Lower leg skin (tissue), 4 donors: ENCODE data around the gene COL6A2. TPM values are rescaled to one million over a fixed set of nuclear protein-coding genes. Genes with fewer than 3 reads are reported as not detected.
"Not testable (repeated sequence)": the region's sequence is repeated elsewhere in the genome, so short reads cannot be mapped to it uniquely, and the experiment has no call there.

Experiments
- DNase-seq, 2 donors: peaks; one replicate each; pipeline ENCODE4 v3.0.0-alpha.2; 2019; ENCODE audit warnings: low spot score in 2 of 2
- H3K4me3 ChIP-seq: fragments of 200-600 bp; sonication (generic); 2 replicates; pipeline ENCODE4 v1.5.1; 2017; ENCODE audit warnings: mild to moderate bottlenecking, low read depth; ENCODE audit not compliant: poor library complexity, severe bottlenecking
- POLR2A ChIP-seq, 2 donors: fragments of 450-650 bp; IDR thresholded peaks; one replicate each; pipeline ENCODE4 v1.6.1; 2016 to 2017; ENCODE audit warnings: antibody characterized with exemption in 2 of 2, mild to moderate bottlenecking in 1 of 2, moderate library complexity in 1 of 2
- WGBS, 2 donors: methylation state at CpG; one replicate each; pipeline ENCODE4 v1.1.5; 2018; 5-methylcytosine and 5-hydroxymethylcytosine counted together
- intact Hi-C: fragments of 100-400 bp; cut with DNase I; formaldehyde crosslinking; loops from one replicate; pipeline ENCODE4 v1.15.0; 2023; ENCODE audit warnings: low total_unique reads
- total RNA-seq, 4 donors: library from RNA; depleted of rRNA; stranded (reverse); fragments of >200 nt; gene quantifications; one replicate each; pipeline ENCODE4 v1.1.0, GENCODE V29; 2016
- TF ChIP-seq, protein P1 (sequence below), 3 donors: fragments of 450-650 bp; IDR thresholded peaks; one replicate each; pipeline ENCODE4 v1.5.1; 2016; ENCODE audit warnings: antibody characterized with exemption in 3 of 3, mild to moderate bottlenecking in 3 of 3, moderate library complexity in 2 of 3

COL6A2 gene
- total RNA-seq, 4 donors from 2014 or later, result 137 to 543 (median 164) TPM

DNA sequence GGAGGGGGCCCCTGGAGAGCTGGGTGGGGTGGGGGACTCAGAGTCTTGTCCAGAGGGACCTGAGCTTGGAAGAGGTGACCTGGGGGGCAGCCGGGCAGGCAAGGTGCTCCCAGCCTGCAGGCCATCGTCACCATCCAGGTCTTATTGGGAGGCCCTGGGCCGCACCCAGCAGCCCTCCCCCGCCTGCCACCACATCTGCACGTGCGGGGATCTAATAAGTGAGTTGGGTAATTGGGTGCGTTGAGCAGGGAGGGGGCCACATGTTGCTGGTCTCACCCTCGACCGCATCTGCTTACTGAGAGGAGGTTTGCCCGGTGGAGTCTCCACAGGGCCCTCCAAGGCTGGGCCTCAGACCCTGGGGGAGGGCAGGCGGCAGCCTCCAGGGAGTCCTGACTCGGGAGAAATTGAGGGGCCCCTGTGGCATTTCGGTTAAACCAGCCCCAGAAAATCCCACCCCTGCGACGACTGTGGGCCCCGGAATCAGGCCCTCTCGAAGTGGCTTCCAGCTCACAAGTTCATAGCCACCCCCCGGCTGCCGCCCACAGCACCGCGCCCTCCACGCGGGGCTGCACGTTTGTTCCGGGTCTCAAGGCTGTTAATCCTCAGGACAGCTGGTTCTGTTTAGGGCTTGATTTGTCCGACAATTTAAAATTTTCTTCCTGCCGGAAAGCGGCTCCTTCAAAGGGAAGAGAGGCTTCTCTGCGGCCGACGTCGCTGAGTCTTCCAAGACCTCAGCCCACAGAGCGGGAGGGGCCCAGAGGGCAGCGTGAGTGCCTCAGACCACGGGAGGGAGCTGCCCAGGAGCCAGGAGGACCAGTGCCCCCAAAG, 14.7 kb upstream of the COL6A2 start:
- WGBS, 2 donors, result 55 to 68% methylated on average over 33 to 35 of the region's 35 CpGs
- peak; percentile 30 to 88 for DNase-seq
- TF ChIP-seq, protein P1, sequence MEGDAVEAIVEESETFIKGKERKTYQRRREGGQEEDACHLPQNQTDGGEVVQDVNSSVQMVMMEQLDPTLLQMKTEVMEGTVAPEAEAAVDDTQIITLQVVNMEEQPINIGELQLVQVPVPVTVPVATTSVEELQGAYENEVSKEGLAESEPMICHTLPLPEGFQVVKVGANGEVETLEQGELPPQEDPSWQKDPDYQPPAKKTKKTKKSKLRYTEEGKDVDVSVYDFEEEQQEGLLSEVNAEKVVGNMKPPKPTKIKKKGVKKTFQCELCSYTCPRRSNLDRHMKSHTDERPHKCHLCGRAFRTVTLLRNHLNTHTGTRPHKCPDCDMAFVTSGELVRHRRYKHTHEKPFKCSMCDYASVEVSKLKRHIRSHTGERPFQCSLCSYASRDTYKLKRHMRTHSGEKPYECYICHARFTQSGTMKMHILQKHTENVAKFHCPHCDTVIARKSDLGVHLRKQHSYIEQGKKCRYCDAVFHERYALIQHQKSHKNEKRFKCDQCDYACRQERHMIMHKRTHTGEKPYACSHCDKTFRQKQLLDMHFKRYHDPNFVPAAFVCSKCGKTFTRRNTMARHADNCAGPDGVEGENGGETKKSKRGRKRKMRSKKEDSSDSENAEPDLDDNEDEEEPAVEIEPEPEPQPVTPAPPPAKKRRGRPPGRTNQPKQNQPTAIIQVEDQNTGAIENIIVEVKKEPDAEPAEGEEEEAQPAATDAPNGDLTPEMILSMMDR (IDR thresholded peaks at IDR 0.05), result no peak
- H3K4me3 ChIP-seq, result no peak overlapping the region
- intact Hi-C loops, result no loop called here

DNA sequence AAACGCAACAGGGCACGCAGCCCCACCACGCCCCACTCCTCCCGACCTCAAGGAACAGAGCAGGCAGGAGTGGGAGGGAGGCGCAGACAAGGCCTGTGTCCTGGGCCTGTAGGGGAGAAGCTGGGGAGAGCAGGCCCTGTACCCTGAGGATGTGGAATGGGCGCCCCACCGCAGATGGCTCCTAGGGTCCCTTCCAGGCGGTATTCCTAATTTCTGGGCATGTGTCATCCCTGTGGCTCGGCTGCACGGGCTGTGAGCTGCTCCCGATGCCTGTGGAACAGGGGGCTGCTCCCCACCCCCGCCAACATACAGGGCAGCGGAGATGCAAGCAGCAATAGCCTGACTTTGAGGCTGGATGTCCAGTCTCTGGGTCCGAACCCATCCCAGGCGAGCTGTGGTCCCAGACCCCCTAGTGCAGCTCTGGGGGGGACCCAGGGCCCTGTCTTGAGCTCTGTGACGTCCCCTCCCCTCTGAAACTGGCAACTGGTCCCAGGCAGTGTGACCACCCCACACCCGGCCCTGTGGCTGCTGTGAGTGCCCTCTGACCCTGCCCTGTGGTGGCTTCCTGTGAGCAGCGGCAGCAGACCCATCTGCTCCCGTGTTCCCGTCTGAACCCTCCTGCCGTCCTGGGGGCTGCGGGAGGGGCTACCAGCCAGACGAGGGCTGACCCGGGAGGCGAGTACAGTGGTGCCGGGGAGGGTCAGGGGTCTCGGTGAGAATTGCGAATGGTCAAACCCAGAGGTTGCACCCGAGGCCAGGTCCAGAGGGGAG, 13.9 kb upstream of the COL6A2 start:
- H3K4me3 ChIP-seq, result no peak overlapping the region
- WGBS, 2 donors, result 53 to 61% methylated on average over 16 to 24 of the region's 29 CpGs
- DNase-seq, result peak; percentile 13 to 87
- intact Hi-C loops, result no loop called here
- TF ChIP-seq, protein P1 (IDR thresholded peaks at IDR 0.05), result no peak
- no peak for TF ChIP-seq POLR2A (IDR thresholded peaks at IDR 0.05)

DNA sequence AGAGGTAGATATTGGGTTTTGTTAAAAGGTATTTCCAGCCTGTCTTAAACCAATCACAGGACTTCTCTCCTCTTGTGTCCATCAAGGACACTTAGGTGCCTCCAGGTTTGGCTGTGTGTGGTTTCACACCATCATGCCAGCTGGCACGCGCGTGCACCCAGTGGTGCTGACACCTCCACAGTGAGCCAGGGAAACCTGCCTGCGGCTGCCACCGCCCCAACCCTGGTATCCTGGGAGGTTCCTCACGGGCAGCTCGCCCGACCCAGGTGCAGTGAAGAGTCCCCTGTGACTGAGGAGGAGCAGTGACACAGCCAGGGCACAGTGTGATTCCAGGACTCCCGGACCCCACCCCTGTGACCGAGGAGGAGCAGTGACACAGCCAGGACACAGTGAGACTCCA, 13.2 kb upstream of the COL6A2 start:
- no peak for TF ChIP-seq POLR2A (IDR thresholded peaks at IDR 0.05)
- TF ChIP-seq, protein P1 (IDR thresholded peaks at IDR 0.05), result no peak
- WGBS, 2 donors, result 33 to 48% methylated on average over 5 to 10 of the region's 10 CpGs
- DNase-seq, result peak; percentile 39 to 90
- H3K4me3 ChIP-seq, result no peak overlapping the region
- intact Hi-C loops, result no loop called here

DNA sequence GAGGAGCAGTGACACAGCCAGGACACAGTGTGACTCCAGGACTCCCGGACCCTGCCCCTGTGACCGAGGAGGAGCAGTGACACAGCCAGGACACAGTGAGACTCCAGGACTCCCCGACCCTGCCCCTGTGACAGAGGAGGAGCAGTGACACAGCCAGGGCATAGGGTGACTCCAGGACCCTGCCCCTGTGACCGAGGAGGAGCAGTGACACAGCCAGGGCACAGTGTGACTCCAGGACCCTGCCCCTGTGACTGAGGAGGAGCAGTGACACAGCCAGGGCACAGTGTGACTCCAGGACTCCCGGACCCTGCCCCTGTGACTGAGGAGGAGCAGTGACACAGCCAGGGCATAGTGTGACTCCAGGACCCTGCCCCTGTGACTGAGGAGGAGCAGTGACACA, 12.7 kb upstream of the COL6A2 start:
- H3K4me3 ChIP-seq, intact Hi-C loops: not testable (repeated sequence)
- WGBS, 2 donors, result 27 to 45% methylated on average over 3 to 4 of the region's 5 CpGs
- peak in 1 of 2 donors; percentile 66 for DNase-seq

DNA sequence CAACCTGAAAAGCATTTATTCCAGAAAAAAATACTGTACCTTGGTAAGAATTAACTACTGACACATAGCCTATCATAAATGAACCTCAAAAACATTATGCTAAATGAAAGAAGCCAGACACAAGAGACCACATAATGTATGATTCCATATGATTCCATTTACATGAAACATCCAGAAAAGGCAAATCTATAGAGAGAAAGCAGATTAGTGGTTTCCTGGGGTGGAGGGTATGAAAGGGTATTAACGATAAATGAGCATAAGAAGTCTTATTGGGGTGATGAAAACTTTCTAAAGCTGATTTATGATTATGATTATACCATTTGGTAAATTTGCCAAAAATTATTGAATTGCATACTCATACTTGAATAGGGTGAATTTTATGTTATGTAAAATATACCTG, 10.3 kb upstream of the COL6A2 start:
- TF ChIP-seq, protein P1 (IDR thresholded peaks at IDR 0.05), result no peak
- WGBS, 2 donors, result 49 to 68% methylated on average over 1 of the region's 1 CpG
- no peak for DNase-seq
- H3K4me3 ChIP-seq, result no peak overlapping the region
- intact Hi-C loops, result no loop called here

DNA sequence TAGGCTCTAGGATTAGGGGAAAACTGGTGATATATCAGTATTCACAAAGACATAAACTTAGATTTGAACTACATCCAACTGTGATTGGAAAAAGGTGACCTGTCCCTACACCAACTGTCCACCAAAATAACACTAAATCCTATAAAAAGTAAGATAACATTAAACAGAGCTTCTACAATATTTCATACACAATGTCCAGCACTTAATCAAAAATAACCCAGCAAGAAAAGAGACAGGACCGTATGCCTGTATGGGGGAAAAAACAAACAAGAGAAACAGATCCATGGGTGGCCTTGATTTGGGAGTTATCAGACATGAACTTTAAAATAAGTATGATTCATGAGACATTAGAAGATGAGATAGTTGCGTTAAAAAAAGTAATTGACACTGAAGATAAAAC, 9.7 kb upstream of the COL6A2 start:
- 95 to 100% methylated on average over 2 of the region's 2 CpGs for WGBS, 2 donors
- intact Hi-C loops, result no loop called here
- TF ChIP-seq, protein P1 (IDR thresholded peaks at IDR 0.05), result no peak
- no peak for TF ChIP-seq POLR2A (IDR thresholded peaks at IDR 0.05)
- no peak overlapping the region for H3K4me3 ChIP-seq
- DNase-seq, result no peak
